ENCODE data around the gene PPP6R3.

Gene PPP6R3

DNA sequence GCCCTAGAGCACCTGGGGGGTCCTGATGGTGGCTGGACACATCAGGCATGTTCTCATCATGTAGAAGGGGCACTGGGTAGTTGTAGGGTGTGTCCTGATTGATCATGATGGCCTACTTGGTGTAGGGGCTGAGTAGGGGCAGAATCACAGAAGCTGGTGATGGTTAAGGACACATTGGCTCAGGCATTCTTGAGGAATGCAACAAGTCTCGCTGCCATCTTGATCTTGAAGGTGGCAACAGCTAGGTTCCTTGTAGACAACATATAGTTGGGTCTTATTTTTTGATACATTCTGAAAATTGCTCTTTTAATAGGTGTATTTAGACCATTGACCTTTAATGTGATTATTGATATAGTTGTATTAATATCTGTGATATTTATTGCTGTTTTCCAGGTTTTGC, 28.1 kb downstream of the PPP6R3 start:
- DNase-seq (ENCODE audit: extremely low read depth in 1 of 2, low read depth in 1 of 2) = no peak

GRCh38 chr11:68495220-68495729, 34.7 kb downstream of the PPP6R3 start:
- DNase-seq (ENCODE audit: extremely low read depth in 1 of 2, low read depth in 1 of 2) = no peak

DNA sequence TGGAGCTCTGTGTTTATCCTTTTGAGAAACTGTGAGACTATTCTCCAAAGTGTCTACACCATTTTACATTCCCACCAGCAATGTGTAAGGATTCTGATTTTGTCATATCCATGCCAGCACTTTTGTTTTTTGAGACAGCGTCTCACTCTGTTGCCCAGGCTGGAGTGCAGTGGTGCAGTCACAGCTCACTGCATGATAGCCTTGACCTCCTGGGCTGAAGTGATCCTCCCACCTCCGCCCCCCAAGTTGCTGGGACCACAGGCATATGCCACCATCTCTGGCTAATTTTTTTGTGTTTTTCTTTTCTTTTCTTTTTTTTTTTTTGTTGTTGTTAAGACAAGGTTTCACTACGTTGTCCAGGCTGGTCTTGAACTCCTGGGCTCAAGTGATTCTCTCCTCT, 35.3 kb downstream of the PPP6R3 start:
- no peak for DNase-seq (ENCODE audit: extremely low read depth in 1 of 2, low read depth in 1 of 2)

- DNase-seq (ENCODE audit: extremely low read depth in 1 of 2, low read depth in 1 of 2) = no peak
Observed at GRCh38 chr11:68497761-68498160, 37.2 kb downstream of the PPP6R3 start.

- no peak for DNase-seq (ENCODE audit: extremely low read depth in 1 of 2, low read depth in 1 of 2)
Observed at GRCh38 chr11:68498321-68498720, 37.8 kb downstream of the PPP6R3 start.

- no peak for DNase-seq (ENCODE audit: extremely low read depth in 1 of 2, low read depth in 1 of 2)
Observed at GRCh38 chr11:68498903-68499883, 38.6 kb downstream of the PPP6R3 start.

- DNase-seq (ENCODE audit: extremely low read depth in 1 of 2, low read depth in 1 of 2) = no peak
Observed at GRCh38 chr11:68500206-68500605, 39.7 kb downstream of the PPP6R3 start.

DNA sequence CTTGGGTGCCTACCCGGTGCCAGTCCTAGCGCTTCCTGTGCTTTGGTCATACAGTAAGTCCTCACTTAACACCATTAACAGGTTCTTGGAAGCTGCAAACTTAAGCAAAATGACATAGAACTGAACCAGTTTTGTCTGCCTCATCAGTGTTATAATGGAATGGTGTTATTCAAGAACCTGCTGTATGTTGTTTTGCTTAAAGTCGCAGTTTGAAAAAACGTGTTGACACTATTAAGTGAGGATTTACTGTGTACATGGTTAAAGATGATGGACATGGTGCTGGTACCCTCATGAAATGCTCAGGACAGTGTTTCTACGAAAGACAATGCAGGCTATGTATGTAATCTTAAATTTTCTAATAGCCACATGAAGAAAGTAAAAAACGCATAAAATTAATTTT, 41.3 kb downstream of the PPP6R3 start:
- no peak for DNase-seq (ENCODE audit: extremely low read depth in 1 of 2, low read depth in 1 of 2)

DNA sequence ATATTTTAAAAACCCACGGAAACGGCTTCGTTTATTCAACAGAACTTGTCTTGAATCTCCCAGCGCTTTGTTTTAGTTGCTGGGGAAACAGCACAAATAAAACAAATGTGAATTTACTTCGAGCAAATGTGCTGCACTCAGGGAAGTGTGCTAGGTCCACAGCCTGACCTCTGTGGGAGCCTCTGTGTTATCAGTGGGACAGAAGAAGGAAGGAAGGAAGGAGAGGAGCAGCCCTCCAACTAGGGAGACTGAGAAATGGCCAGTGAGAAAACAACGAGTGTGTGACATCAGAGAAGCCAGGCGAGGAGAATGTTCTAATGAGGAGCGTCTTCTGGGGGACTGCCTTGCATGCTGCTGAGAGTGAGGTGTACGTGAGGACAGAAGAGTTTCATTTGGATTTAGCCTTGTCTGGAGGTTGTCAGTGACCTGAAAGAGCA, 42.7 kb downstream of the PPP6R3 start:
- no peak for DNase-seq (ENCODE audit: extremely low read depth in 1 of 2, low read depth in 1 of 2)

DNA sequence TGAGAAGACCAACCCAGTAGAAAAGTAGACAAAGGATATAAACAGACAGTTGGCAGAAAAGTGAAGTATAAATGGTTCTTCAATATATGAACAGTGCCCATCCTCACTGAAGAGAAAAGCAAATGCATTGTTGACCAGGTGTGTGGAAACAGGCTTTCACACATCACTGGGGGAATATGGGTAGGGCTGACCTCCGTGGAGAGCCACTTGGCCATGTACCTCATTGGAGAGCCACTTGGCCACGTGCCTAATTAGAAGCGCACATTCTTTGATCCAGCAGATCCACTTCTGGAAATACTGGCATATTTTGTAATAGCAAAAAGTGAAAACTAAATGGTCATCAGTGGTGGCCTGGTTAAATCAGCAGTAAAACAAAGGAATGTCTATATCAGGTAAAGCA, 43.2 kb downstream of the PPP6R3 start:
- no peak for DNase-seq (ENCODE audit: extremely low read depth in 1 of 2, low read depth in 1 of 2)

- DNase-seq (ENCODE audit: extremely low read depth in 1 of 2, low read depth in 1 of 2) = no peak
Observed at GRCh38 chr11:68504432-68505066, 44.0 kb downstream of the PPP6R3 start.

GRCh38 chr11:68505596-68505995, 45.0 kb downstream of the PPP6R3 start:
- DNase-seq (ENCODE audit: extremely low read depth in 1 of 2, low read depth in 1 of 2) = no peak

DNA sequence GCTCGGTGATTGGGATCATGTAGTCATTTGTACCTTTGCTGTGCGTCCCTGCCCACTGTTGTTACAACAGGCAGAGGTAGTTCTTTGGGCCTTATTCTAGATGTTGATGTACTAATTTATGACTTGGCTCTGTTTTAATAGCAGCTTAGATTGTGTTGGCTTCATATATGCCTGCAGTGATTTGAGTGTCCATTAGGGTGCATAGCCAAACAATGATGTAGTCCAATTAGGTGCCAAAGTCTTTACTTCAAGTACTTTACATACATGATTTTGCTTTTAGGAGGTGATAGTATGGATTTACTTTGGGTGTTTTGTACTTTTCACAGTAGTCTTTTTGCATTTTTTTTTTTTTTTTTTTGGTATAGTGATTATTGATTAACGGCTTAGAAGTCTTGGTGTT, 46.4 kb downstream of the PPP6R3 start:
- DNase-seq (ENCODE audit: extremely low read depth in 1 of 2, low read depth in 1 of 2) = no peak

DNA sequence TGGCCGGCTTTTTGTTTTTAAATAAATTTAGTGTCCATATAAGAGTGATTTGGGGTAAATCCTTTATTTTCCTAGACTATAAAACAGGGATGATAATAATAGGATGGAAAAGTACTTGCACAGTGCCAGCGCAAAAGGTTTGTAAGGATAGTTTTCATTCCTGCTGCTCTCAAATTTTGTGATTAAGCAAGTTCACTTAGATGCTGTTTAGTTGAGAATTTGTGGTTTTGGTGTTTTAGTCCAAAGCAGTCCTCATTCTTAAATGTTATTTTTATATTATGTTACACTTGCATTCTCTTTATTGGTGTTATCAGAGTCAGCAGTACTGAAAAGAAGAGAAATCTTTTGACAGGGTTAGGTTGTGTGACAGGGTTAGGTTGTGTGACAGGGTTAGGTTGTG, 47.9 kb downstream of the PPP6R3 start:
- DNase-seq (ENCODE audit: extremely low read depth in 1 of 2, low read depth in 1 of 2) = no peak

DNA sequence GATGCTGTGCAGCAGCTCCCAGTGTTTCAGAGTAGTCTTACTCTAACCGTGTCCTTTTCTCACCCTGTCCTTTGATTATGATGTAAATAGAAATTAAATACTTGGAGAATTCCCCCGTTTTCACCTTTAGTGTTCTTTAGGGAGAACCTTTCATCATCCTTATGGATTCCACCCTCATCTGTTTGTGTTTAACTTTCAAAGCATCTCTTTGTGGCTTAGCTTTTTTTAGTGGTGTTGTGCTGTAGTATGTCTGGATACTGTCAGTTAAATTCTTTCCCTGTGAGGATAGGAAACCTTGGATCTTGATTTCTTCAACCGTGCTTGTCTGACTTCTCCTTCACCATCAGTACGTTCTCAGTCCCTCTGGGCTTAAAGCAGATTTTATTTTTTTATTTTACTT, 48.5 kb downstream of the PPP6R3 start:
- DNase-seq (ENCODE audit: extremely low read depth in 1 of 2, low read depth in 1 of 2) = no peak

GRCh38 chr11:68513930-68514487, 53.5 kb downstream of the PPP6R3 start:
- no peak for DNase-seq (ENCODE audit: extremely low read depth in 1 of 2, low read depth in 1 of 2)

GRCh38 chr11:68517121-68517741, 56.7 kb downstream of the PPP6R3 start:
- no peak for DNase-seq (ENCODE audit: extremely low read depth in 1 of 2, low read depth in 1 of 2)

- no peak for DNase-seq (ENCODE audit: extremely low read depth in 1 of 2, low read depth in 1 of 2)
Observed at GRCh38 chr11:68518191-68518590, 57.6 kb downstream of the PPP6R3 start.

DNA sequence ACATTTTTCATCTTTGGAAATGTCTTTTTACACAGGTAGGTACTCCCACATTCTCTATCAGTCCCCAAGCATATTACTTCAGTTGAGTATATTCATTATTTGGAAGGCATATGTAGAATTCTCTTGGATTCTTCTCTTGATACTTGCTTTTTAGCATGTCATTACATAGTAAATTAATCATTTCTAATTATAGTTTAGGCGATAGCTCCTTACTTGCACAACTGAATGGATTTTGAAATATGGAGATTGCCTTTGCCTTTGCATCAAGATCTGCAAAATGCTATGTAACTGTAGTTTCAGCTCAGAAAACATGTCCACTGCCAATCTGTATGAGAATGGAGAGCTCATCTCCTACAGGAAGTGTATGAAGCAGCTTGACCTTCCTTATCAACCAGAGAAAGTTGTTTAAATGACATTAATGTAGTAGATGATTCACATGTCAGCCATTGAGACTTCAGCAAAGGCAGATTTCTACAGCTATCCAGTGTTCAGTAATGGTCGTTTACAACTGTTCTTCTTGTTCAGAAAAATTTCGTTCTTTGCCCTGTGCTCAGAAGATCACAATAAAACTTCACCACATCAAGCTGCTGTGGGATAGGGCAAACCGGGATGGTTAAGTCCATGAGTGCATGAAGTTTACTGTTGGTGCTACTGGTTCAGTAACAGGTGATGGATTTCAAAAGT, 61.6 kb downstream of the PPP6R3 start:
- DNase-seq (ENCODE audit: extremely low read depth in 1 of 2, low read depth in 1 of 2) = no peak

DNA sequence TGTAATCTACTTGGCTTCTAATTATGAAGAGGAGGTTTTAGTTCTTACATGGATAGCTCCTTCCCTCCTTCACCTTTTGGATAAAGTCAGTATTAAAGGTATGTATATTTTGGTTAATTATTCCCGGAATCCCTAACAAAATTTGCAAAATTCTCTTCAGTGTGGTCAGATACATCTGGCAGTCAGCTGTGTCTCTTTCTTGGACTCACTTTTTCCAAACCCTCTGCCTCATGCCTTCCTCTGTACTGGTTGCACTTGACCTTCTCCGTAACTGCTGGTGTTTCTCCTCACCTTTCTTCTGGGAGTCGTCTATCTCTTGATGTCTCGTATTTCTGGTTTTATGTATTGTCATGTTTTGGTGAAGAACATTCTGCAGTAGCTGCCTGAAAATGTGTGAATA, 62.5 kb downstream of the PPP6R3 start:
- no peak for DNase-seq (ENCODE audit: extremely low read depth in 1 of 2, low read depth in 1 of 2)

DNA sequence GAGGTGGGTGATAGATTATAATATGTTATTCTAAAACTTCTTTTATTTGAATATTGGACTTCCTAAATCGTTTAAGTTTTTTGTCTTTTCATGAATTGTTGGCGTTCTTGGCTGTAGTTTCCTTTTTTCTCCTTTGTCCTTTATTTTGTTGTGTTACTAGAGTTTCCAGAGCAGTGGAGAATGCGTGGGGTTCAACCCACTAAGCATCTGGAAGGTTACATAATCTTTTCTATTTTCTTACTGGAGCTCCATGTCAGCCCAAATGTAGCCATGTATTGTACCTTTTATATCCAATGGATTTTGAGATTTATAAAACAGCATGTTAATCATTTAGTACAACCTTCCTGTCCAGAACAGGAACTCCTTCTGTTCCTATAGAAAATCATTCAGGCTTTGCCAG, 63.2 kb downstream of the PPP6R3 start:
- DNase-seq (ENCODE audit: extremely low read depth in 1 of 2, low read depth in 1 of 2) = no peak

Data from stimulated activated CD8-positive, alpha-beta memory T cell treated with anti-CD3 and anti-CD28 coated beads, Interleukin-7, amount 100 ng/mL, for 48 hours (primary cell).